Immature natural killer cell (primary cell): ENCODE data around the gene SKIC8. TPM values are rescaled to one million over a fixed set of nuclear protein-coding genes. Genes with fewer than 3 reads are reported as not detected.

Experiments used
- DNase-seq, 3 donors: peaks; one replicate each; pipeline ENCODE4 v3.0.0; 2022; ENCODE audit warnings: mixed read lengths in 1 of 3
- H3K27ac Mint-ChIP-seq, 6 donors: one replicate each; pipeline ENCODE4 v1.8.0; 2020; ENCODE audit warnings: mixed read lengths in 6 of 6, mild to moderate bottlenecking in 5 of 6, inconsistent platforms in 4 of 6, moderate library complexity in 3 of 6
- H3K27me3 Mint-ChIP-seq, 3 donors: one replicate each; pipeline ENCODE4 v1.8.0; 2020 to 2021; ENCODE audit warnings: low read depth in 3 of 3, mild to moderate bottlenecking in 3 of 3, mixed read lengths in 3 of 3, moderate library complexity in 3 of 3, inconsistent platforms in 1 of 3
- H3K36me3 Mint-ChIP-seq, 3 donors: one replicate each; pipeline ENCODE4 v1.8.0; 2020; ENCODE audit warnings: mixed read lengths in 3 of 3, inconsistent platforms in 2 of 3, mild to moderate bottlenecking in 2 of 3
- H3K4me1 Mint-ChIP-seq, 2 donors: one replicate each; pipeline ENCODE4 v1.8.0; 2020; ENCODE audit warnings: inconsistent platforms in 2 of 2, mild to moderate bottlenecking in 2 of 2, mixed read lengths in 2 of 2, moderate library complexity in 1 of 2
- H3K4me3 Mint-ChIP-seq, 5 donors: one replicate each; pipeline ENCODE4 v1.8.0; 2020; ENCODE audit warnings: mild to moderate bottlenecking in 5 of 5, mixed read lengths in 5 of 5, inconsistent platforms in 3 of 5, moderate library complexity in 3 of 5
- H3K9me3 Mint-ChIP-seq, 6 donors: one replicate each; pipeline ENCODE4 v1.8.0; 2020; ENCODE audit warnings: mild to moderate bottlenecking in 6 of 6, mixed read lengths in 6 of 6, inconsistent platforms in 4 of 6, moderate library complexity in 3 of 6
- polyA plus RNA-seq, 3 donors: library from polyadenylated mRNA; unstranded; fragments of 300-500 nt; fragmentation: Illumina TruSeq; gene quantifications; one replicate each; pipeline ENCODE4 v1.2.3, GENCODE V29; 2021

Gene SKIC8
- polyA plus RNA-seq, 3 donors from 2014 or later = 73.4 to 147 (median 105) TPM

DNA sequence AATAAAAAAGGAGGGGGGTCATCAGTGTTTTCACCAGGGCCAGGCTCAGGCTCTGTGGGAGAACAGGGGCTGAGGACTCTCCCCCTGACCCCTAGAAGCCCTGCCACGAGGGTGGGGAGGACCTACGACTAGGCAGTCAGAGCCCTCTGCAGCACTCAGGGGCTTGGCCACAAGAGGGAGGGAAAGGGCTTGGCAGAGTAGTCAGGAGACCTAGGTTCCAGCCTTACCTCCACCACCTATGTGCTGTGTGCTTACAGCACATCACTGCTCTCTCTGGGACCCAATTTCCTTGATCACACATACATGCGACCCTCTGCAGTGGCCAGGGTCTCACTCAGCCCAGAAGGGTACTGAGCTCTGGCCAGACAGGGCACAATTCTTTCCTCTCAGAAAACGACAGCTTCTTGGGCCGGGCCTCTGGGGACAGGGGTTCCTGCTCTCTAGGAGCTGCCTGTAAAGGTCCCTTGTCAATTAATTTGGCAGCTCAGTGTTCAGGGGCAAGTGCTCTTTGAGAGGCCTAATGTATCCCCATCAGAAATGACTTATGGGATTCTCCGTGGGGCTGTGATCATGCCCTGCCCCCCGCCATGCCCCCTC lies 16.4 kb upstream of the SKIC8 start:
- peaks cover 0 to 5% (median 3%) of the 10 kb centered on the region in 3 donors for H3K27me3 Mint-ChIP-seq

GRCh38 chr15:78314181-78314581 lies 14.8 kb upstream of the SKIC8 start:
- H3K4me1 Mint-ChIP-seq = no peaks in the 10 kb centered on the region
- no peak overlapping the region for H3K4me3 Mint-ChIP-seq
- no peak for DNase-seq
- no peaks in the 10 kb centered on the region for H3K9me3 Mint-ChIP-seq
- H3K36me3 Mint-ChIP-seq = no peaks in the 10 kb centered on the region
- no peak overlapping the region for H3K27ac Mint-ChIP-seq
- peaks cover 2 to 6% (median 5%) of the 10 kb centered on the region in 3 donors for H3K27me3 Mint-ChIP-seq

More for the DNA sequence above, 16.4 kb upstream of the SKIC8 start:
- H3K4me1 Mint-ChIP-seq = no peaks in the 10 kb centered on the region
- no peak overlapping the region for H3K27ac Mint-ChIP-seq
- H3K4me3 Mint-ChIP-seq = no peak overlapping the region
- DNase-seq = no peak
- no peaks in the 10 kb centered on the region for H3K9me3 Mint-ChIP-seq
- H3K36me3 Mint-ChIP-seq = no peaks in the 10 kb centered on the region

DNA sequence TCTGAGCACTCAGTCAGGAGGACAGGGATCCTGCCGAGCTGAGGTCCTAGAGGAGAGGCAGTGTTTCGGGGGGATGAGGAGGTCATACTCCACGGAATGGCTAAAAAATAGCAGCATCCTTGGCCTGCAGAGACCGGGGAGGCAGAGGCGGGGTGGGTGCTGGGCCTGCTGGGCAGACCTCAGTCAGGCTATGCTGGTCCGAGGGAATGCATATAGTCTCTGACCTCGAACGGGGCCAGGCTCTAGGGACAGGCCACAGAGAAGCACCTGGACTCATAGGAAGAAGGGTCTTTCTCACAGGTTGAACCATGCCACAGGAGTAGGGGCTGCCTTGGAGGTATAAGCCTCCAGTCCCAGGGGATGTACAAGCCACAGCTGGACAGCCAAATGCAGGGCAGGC lies 14.0 kb upstream of the SKIC8 start:
- Mint-ChIP-seq H3K4me1 (no peaks in the 10 kb centered on the region), H3K36me3 (no peaks in the 10 kb centered on the region), H3K4me3 (no peak overlapping the region), H3K27me3 (peaks cover 3 to 6% (median 4%) of the 10 kb centered on the region in 3 donors), H3K9me3 (no peaks in the 10 kb centered on the region), H3K27ac (no peak overlapping the region)
- DNase-seq = no peak

DNA sequence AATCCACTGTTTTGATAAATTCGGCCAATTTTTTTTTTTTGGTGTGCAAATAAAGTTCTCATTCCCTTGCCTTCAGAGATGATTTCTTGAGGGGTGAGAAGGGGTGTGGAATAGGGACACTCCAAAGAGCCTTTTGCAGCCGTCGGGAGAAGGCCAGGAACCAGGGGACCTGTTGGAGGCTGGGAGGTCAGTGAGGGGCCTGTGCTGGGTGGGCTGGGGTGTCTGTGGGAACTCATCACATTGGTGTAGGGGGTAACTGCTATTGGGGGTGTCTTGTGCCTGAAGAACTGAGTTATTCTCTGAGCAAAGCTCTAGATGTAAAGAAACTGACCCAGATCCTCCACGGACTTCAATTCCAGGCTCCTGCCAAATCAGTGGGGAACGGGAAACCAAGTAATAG lies 13.5 kb upstream of the SKIC8 start:
- Mint-ChIP-seq H3K36me3 (no peaks in the 10 kb centered on the region), H3K27me3 (peaks cover 3 to 6% (median 4%) of the 10 kb centered on the region in 3 donors), H3K4me1 (no peaks in the 10 kb centered on the region), H3K4me3 (no peak overlapping the region), H3K9me3 (no peaks in the 10 kb centered on the region), H3K27ac (no peak overlapping the region)
- no peak for DNase-seq

DNA sequence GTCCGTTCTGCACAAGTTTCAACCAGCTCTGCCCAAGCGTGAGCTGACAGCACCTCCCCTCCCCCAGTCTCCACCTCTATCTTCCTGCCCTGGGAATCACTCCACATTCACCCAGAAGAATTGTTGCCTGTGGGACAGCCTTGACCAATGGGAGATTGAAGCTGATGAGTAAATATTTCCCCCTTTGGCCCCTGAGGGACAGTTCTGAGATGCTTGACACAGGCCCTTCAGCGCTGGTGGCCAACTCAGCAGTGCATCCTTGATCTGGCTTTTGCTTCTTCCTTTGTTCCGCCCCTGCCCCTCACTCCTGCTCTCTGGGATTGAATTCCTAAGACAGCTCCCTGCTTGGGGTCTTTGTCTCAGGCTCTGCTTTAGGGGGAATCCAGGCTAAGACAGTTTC lies 13.1 kb upstream of the SKIC8 start:
- Mint-ChIP-seq H3K4me3 (no peak overlapping the region), H3K4me1 (no peaks in the 10 kb centered on the region), H3K36me3 (no peaks in the 10 kb centered on the region), H3K9me3 (no peaks in the 10 kb centered on the region), H3K27ac (no peak overlapping the region), H3K27me3 (peaks cover 3 to 6% (median 4%) of the 10 kb centered on the region in 3 donors)
- DNase-seq = no peak

DNA sequence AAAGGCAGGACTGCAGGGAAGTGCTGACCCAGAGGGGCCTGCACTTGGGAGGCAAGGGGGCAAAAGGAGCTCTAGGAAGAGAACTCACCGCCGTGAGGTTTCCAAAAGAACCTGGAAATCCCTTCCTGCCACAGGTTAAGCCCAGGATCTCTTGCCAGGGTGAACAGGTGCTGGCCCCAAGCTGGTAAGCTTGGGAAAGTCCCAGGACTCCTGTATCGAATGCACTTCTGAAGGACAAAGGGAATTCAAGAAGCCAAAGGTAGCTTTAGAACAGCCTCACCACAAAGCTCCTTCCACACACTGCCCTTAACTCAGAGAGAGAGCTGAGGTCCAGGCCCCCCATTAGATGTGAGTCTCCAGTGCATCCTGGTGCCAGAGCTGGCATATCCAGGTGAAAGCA lies 11.9 kb upstream of the SKIC8 start:
- peaks cover 3 to 6% (median 4%) of the 10 kb centered on the region in 3 donors for H3K27me3 Mint-ChIP-seq
- H3K9me3 Mint-ChIP-seq = no peaks in the 10 kb centered on the region
- H3K27ac Mint-ChIP-seq = no peak overlapping the region
- H3K36me3 Mint-ChIP-seq = no peaks in the 10 kb centered on the region
- DNase-seq = no peak
- H3K4me1 Mint-ChIP-seq = no peaks in the 10 kb centered on the region
- no peak overlapping the region for H3K4me3 Mint-ChIP-seq

DNA sequence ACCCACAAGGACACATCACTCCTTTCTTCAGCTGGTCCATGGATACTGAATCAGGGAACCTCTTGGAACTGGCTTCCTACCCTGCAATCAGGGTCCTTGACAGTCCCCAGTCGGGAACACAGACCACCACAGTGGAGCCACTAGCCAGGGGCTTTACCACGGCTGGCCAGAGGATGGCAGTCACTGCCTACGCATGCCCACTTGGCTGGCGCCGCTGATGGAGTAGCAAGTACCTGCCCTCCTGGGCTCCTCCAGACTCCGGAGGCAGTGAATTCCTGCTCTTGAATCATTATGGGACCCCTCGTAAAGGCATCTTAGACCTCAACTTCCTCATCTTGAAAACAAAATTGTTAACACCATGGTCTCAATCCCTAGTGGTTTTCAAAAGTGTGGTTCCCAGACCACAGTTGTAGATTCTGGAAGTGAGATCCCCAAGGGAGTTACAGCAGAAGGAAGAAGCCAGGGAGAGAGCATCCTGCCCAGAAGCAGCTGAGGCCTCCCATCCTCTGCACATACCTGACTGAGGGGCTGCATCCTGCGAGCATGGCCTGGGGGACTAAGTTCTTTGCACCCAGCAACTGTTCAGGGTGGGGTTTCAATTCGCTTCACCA lies 9.1 kb upstream of the SKIC8 start:
- Mint-ChIP-seq H3K4me3 (no peak overlapping the region), H3K4me1 (no peaks in the 10 kb centered on the region), H3K36me3 (no peaks in the 10 kb centered on the region), H3K27ac (no peak overlapping the region), H3K27me3 (peaks cover 3 to 6% (median 4%) of the 10 kb centered on the region in 3 donors), H3K9me3 (no peaks in the 10 kb centered on the region)
- DNase-seq = peak in 2 of 3 donors; percentile 27 to 30

DNA sequence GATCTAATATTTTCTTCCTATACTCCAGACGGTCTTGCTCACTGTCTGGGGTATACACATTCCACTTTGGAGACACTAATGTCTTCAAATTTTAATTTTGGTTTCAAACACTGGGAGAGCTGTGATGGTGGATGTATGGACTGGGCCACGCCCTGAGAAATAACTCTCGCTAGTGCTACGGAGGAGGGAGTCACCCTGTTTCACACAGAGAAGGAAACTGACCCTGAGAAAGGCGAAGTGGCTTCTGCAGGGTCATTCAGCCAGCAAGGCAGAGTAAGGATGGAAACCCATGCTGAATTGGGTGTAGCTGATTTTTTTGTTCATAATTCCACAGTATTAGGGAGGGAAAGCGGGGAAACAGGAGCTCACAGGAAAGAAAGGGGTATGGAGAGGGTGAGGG lies 8.6 kb upstream of the SKIC8 start:
- no peak overlapping the region for H3K4me3 Mint-ChIP-seq
- H3K4me1 Mint-ChIP-seq = no peaks in the 10 kb centered on the region
- no peaks in the 10 kb centered on the region for H3K9me3 Mint-ChIP-seq
- no peak overlapping the region for H3K27ac Mint-ChIP-seq
- peaks cover 3 to 6% (median 4%) of the 10 kb centered on the region in 3 donors for H3K27me3 Mint-ChIP-seq
- H3K36me3 Mint-ChIP-seq = no peaks in the 10 kb centered on the region
- no peak for DNase-seq

GRCh38 chr15:78306176-78306774 lies 6.9 kb upstream of the SKIC8 start:
- H3K36me3 Mint-ChIP-seq = no peaks in the 10 kb centered on the region
- DNase-seq = no peak

DNA sequence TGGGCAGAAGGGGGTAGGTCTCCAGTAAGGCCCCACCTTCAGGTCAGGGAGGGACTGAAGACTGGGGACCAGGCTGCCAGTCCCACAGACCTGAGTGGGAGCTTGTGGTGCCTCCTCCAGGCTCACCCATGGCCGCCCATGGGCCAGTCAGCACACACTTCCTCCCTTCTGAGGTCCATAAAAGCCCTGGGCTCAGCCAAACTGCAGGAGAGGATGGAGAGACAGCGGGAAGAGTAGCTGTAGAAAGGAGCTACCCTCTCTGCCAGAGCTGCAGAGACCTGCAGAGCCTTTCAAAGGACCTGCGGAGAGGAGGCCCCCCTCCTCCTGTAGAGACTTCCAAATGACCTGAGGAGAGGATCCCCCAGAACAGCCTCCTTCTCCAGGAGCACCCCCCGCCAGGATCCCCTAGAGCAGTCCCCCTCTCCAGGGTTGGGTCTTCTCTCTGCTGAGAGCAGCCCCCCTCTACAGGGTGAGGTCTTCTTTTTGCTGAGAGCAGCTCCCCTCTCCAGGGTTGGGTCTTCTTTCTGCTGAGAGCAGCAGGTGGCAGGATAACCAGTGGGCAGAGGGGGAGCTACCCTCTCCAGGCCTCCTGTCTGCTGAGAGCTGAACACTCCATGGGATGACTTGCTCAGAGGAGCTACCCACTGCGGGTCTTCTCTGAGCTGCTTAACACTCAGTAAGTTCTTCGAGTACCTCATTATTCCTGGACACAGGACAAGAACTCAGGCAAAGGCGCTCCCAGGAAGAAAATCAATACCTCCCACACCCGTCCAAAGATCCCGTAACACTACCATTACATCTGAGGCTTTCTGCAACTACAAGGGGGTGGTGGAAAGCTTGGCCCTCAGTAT lies 5.0 kb upstream of the SKIC8 start:
- Mint-ChIP-seq H3K27ac (no peak overlapping the region), H3K9me3 (no peaks in the 10 kb centered on the region), H3K36me3 (no peaks in the 10 kb centered on the region), H3K4me1 (peaks cover 4 to 5% of the 10 kb centered on the region in 2 donors), H3K4me3 (no peak overlapping the region), H3K27me3 (peaks cover under 1 to 6% (median 2%) of the 10 kb centered on the region in 3 donors)
- no peak for DNase-seq

More at GRCh38 chr15:78306176-78306774, 6.9 kb upstream of the SKIC8 start:
- no peaks in the 10 kb centered on the region for H3K9me3 Mint-ChIP-seq
- H3K27me3 Mint-ChIP-seq = peaks cover 2 to 3% (median 3%) of the 10 kb centered on the region in 3 donors
- H3K4me1 Mint-ChIP-seq = no peaks in the 10 kb centered on the region
- no peak overlapping the region for H3K4me3 Mint-ChIP-seq
- H3K27ac Mint-ChIP-seq = no peak overlapping the region

DNA sequence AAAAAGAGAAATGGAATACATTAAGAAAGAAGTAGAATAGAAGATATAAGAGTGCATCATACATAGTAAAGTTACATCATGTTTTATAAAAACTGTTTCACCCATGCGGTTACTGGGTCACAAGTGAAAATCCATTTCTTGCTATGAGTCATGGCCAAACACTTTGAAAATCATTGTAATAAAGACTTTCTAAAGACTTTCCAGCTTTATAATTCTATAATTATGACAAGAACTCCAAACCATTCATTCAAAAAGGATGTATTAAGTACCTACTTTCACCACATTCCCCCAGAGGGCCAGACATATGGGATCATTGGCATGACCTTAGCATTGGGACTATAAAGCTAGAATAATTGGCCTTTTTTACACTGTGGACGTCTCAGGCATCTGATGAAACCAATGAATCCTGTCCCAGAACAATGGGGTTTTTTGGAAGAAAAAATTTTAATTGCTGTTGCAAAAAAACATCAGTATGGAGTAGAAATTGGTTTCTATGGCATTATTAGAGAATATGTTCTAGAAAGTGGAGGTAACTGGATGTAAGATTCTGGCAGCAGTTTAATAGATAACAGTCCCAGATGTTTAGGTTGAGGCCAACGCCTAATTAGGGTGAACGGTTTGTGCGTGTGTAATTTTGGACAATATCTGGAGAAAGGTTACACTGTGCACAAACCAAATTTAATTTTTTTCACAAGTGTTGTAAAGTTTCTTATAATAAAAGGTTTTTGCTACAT lies 3.3 kb upstream of the SKIC8 start:
- DNase-seq = no peak
- Mint-ChIP-seq H3K9me3 (no peaks in the 10 kb centered on the region), H3K4me3 (no peak overlapping the region), H3K4me1 (peaks cover 18 to 22% of the 10 kb centered on the region in 2 donors), H3K36me3 (no peaks in the 10 kb centered on the region), H3K27ac (peak overlapping the region in 1 of 6 donors; percentile 65), H3K27me3 (peaks cover 0 to 8% (median 2%) of the 10 kb centered on the region in 3 donors)

GRCh38 chr15:78301828-78302227 lies 2.4 kb upstream of the SKIC8 start:
- peak overlapping the region in 3 of 6 donors; percentile 30 to 83 (median 46) for H3K27ac Mint-ChIP-seq
- no peaks in the 10 kb centered on the region for H3K36me3 Mint-ChIP-seq
- peaks cover 0 to 8% (median 0%) of the 10 kb centered on the region in 3 donors for H3K27me3 Mint-ChIP-seq
- H3K9me3 Mint-ChIP-seq = no peaks in the 10 kb centered on the region
- DNase-seq = no peak
- H3K4me3 Mint-ChIP-seq = peak overlapping the region in 1 of 5 donors; percentile 17
- peaks cover 20 to 26% of the 10 kb centered on the region in 2 donors for H3K4me1 Mint-ChIP-seq

- H3K36me3 Mint-ChIP-seq = no peaks in the 10 kb centered on the region
- peak overlapping the region in 4 of 5 donors; percentile 15 to 39 (median 28) for H3K4me3 Mint-ChIP-seq
- H3K27me3 Mint-ChIP-seq = peaks cover 0 to 8% (median 0%) of the 10 kb centered on the region in 3 donors
- no peaks in the 10 kb centered on the region for H3K9me3 Mint-ChIP-seq
- H3K4me1 Mint-ChIP-seq = peaks cover 21 to 27% of the 10 kb centered on the region in 2 donors
- no peak for DNase-seq
- H3K27ac Mint-ChIP-seq = peak overlapping the region in 5 of 6 donors; percentile 13 to 83 (median 41)
Measured at GRCh38 chr15:78301326-78301725, 1.9 kb upstream of the SKIC8 start.
